Smooth muscle cell (in vitro differentiated cells): ENCODE measurements around the gene MYCBP2. TPM values are rescaled to one million over a fixed set of nuclear protein-coding genes. Genes with fewer than 3 reads are reported as not detected.

Experiments used
- DNase-seq: peaks from one replicate; lab custom pipeline; 2025; ENCODE audit not compliant: unreplicated experiment; lab: John Stamatoyannopoulos, UW
- H2AFZ ChIP-seq: fragments of 200-600 bp; sonication (generic); 2 replicates; pipeline ENCODE4 v1.6.0; 2016; ENCODE audit warnings: antibody characterized with exemption, low read depth, mild to moderate bottlenecking
- H3F3A ChIP-seq: fragments of 200-600 bp; sonication (generic); 2 replicates; pipeline ENCODE4 v1.6.0; 2017; ENCODE audit warnings: antibody characterized with exemption, low read depth
- H3K27ac ChIP-seq: fragments of 200-600 bp; sonication (generic); 2 replicates; pipeline ENCODE4 v1.5.1; 2016; ENCODE audit warnings: low read depth, mild to moderate bottlenecking
- H3K27me3 ChIP-seq: fragments of 200-600 bp; sonication (generic); 2 replicates; pipeline ENCODE4 v1.6.1; 2016; ENCODE audit warnings: low read depth, mild to moderate bottlenecking
- H3K36me3 ChIP-seq: fragments of 200-600 bp; sonication (generic); 2 replicates; pipeline ENCODE4 v1.5.1; 2016; ENCODE audit warnings: low read depth
- H3K4me1 ChIP-seq: fragments of 200-600 bp; sonication (generic); 2 replicates; pipeline ENCODE4 v1.5.1; 2016; ENCODE audit warnings: low read depth
- H3K4me2 ChIP-seq: fragments of 200-600 bp; sonication (generic); 2 replicates; pipeline ENCODE4 v1.6.0; 2016; ENCODE audit warnings: mild to moderate bottlenecking
- H3K4me3 ChIP-seq: fragments of 200-600 bp; sonication (generic); 2 replicates; pipeline ENCODE4 v1.5.1; 2016; ENCODE audit warnings: mild to moderate bottlenecking
- H3K79me2 ChIP-seq: fragments of 200-600 bp; sonication (generic); 2 replicates; pipeline ENCODE4 v1.6.0; 2016; ENCODE audit warnings: low read depth, mild to moderate bottlenecking
- H3K9ac ChIP-seq: fragments of 200-600 bp; sonication (generic); 2 replicates; pipeline ENCODE4 v1.6.0; 2016; ENCODE audit warnings: low read depth
- H3K9me3 ChIP-seq: fragments of 200-600 bp; sonication (generic); replicated peaks from 2 replicates; pipeline ENCODE4 v1.5.1; 2016; ENCODE audit warnings: low read depth
- H4K20me1 ChIP-seq: fragments of 200-600 bp; sonication (generic); 2 replicates; pipeline ENCODE4 v1.6.0; 2016; ENCODE audit warnings: low read depth
- WGBS: methylation state at CpG from one replicate; pipeline ENCODE4 v1.1.7; 2016; ENCODE audit warnings: low lambda C conversion rate; 5-methylcytosine and 5-hydroxymethylcytosine counted together
- polyA plus RNA-seq: library from polyadenylated mRNA; unstranded; fragments of >200 nt; fragmentation: Nextera tagmentation; extraction: Ambion mirVana; gene quantifications from 2 replicates; pipeline ENCODE4 v1.2.1, GENCODE V29; 2016
- total RNA-seq: library from RNA; depleted of rRNA; stranded (reverse); fragments of >200 nt; gene quantifications from 2 replicates; pipeline ENCODE4 v1.2.3, GENCODE V29; 2014
- TF ChIP-seq, protein P1 (sequence below): fragments of 200-600 bp; sonication (generic); IDR thresholded peaks from 2 replicates; pipeline ENCODE4 v1.5.1; 2017; ENCODE audit warnings: borderline replicate concordance, mild to moderate bottlenecking, antibody characterized with exemption; ENCODE audit not compliant: insufficient read depth, poor library complexity, severe bottlenecking

MYCBP2 gene
- total and polyA plus RNA-seq, 2 experiments from 2014 or later = 20.1 to 61.0 TPM

DNA sequence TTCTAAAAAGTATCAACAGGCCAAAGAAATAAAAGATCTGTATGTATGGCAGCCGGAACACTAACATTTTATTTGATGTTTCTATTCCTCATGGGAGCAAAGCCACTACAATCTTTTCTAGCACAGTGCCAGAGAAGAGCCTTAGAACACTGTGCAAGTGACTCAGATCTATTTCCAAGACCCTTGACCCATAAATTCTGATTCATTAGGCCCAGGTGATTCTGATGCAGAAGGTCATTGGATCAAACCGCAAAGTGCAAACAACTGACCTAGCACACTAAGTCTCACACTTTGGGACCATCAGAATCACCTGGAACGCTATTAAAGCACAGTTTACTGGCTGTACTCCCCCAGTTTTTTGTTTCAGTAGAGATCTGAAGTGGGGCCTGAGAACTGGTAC is 87.6 kb downstream of the MYCBP2 start:
- Histone ChIP-seq H2AFZ (no peak overlapping the region), H4K20me1 (no peaks in the 10 kb centered on the region), H3K4me2 (no peak overlapping the region), H3K4me3 (no peak overlapping the region), H3K9me3 (no peaks in the 10 kb centered on the region), H3K27ac (no peak overlapping the region), H3K36me3 (peaks cover 10% of the 10 kb centered on the region), H3K4me1 (no peaks in the 10 kb centered on the region), H3K27me3 (no peaks in the 10 kb centered on the region), H3F3A (no peaks in the 10 kb centered on the region), H3K9ac (no peak overlapping the region), H3K79me2 (no peaks in the 10 kb centered on the region)
- DNase-seq = no peak
- TF ChIP-seq, protein P1, sequence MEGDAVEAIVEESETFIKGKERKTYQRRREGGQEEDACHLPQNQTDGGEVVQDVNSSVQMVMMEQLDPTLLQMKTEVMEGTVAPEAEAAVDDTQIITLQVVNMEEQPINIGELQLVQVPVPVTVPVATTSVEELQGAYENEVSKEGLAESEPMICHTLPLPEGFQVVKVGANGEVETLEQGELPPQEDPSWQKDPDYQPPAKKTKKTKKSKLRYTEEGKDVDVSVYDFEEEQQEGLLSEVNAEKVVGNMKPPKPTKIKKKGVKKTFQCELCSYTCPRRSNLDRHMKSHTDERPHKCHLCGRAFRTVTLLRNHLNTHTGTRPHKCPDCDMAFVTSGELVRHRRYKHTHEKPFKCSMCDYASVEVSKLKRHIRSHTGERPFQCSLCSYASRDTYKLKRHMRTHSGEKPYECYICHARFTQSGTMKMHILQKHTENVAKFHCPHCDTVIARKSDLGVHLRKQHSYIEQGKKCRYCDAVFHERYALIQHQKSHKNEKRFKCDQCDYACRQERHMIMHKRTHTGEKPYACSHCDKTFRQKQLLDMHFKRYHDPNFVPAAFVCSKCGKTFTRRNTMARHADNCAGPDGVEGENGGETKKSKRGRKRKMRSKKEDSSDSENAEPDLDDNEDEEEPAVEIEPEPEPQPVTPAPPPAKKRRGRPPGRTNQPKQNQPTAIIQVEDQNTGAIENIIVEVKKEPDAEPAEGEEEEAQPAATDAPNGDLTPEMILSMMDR = no peak
- 97% methylated on average over 3 of the region's 3 CpGs for WGBS

- no peak overlapping the region for H2AFZ ChIP-seq
Measured at GRCh38 chr13:77235456-77236022, 91.4 kb downstream of the MYCBP2 start.

DNA sequence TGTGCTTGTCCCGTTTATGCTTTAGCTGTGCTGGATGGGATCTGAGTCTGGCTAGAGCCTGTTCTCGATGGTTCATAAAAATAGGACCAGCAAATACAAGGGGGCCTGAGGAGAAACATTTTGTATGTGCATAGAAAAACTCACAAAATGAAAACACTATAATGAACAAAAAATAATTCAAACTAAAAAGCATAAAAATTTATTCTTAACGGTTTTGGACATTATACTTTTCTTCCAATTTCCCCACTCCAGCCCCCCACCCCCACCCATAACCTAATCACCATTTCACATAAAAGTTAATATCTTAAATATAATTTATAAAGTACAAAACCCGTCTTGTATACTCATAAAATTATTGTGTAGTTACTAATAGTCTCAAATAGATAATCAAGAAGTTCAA is 93.7 kb downstream of the MYCBP2 start:
- WGBS = 96% methylated on average over 4 of the region's 4 CpGs
- TF ChIP-seq, protein P1 = no peak

More at GRCh38 chr13:77235456-77236022, 91.4 kb downstream of the MYCBP2 start:
- no peak for DNase-seq
- no peak overlapping the region for H3K4me2 ChIP-seq
- TF ChIP-seq, protein P1 = no peak
- no peaks in the 10 kb centered on the region for H3K27me3 ChIP-seq
- H3K4me1 ChIP-seq = no peaks in the 10 kb centered on the region
- H3K79me2 ChIP-seq = no peaks in the 10 kb centered on the region
- H4K20me1 ChIP-seq = no peaks in the 10 kb centered on the region
- H3K4me3 ChIP-seq = no peak overlapping the region
- peaks cover 3% of the 10 kb centered on the region for H3K36me3 ChIP-seq
- no peak overlapping the region for H3K9ac ChIP-seq
- H3K9me3 ChIP-seq = no peaks in the 10 kb centered on the region
- H3F3A ChIP-seq = no peaks in the 10 kb centered on the region
- H3K27ac ChIP-seq = no peak overlapping the region

DNA sequence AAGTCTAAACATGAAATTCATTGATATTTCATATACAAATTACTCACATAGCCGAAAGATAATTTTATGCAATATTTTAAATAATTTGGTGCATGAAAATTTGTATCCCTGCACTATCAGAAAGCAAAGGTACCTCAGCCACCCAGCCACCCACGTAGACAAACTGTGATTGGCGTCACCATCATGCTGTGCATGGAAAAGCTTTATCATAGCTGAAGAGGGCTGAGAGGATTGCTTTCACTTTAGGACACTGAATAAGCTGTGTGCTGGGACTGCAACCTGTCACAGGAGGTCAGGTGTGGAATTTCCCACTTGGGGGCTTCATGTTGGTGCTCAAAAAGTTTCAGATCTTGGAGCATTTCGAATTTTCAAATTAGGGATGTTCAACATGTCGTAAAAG is 96.3 kb downstream of the MYCBP2 start:
- WGBS = 91% methylated on average over 5 of the region's 5 CpGs
- Histone ChIP-seq H4K20me1 (no peaks in the 10 kb centered on the region), H3F3A (no peaks in the 10 kb centered on the region), H3K4me1 (no peaks in the 10 kb centered on the region), H3K79me2 (no peaks in the 10 kb centered on the region), H3K9ac (no peak overlapping the region), H2AFZ (no peak overlapping the region), H3K9me3 (no peaks in the 10 kb centered on the region), H3K27ac (no peak overlapping the region), H3K36me3 (peaks cover 3% of the 10 kb centered on the region), H3K4me3 (no peak overlapping the region), H3K27me3 (no peaks in the 10 kb centered on the region), H3K4me2 (no peak overlapping the region)
- no peak for DNase-seq
- TF ChIP-seq, protein P1 = no peak

More for the DNA sequence above, 93.7 kb downstream of the MYCBP2 start:
- H3K9ac ChIP-seq = no peak overlapping the region
- H3K4me1 ChIP-seq = no peaks in the 10 kb centered on the region
- no peak for DNase-seq
- no peaks in the 10 kb centered on the region for H3K27me3 ChIP-seq
- no peaks in the 10 kb centered on the region for H3K79me2 ChIP-seq
- H3K4me2 ChIP-seq = no peak overlapping the region
- no peaks in the 10 kb centered on the region for H3K9me3 ChIP-seq
- H3K36me3 ChIP-seq = peaks cover 3% of the 10 kb centered on the region
- no peaks in the 10 kb centered on the region for H3F3A ChIP-seq
- no peak overlapping the region for H3K4me3 ChIP-seq
- no peak overlapping the region for H2AFZ ChIP-seq
- H4K20me1 ChIP-seq = no peaks in the 10 kb centered on the region
- no peak overlapping the region for H3K27ac ChIP-seq
